ENCODE data around the gene ADAR.

Gene ADAR

GRCh38 chr1:154572468-154573167 is 35.4 kb downstream of the ADAR start:
- FAIRE-seq (no peak), DNase-seq (ENCODE audit: insufficient read length, low spot score) (no peak)
- no peak for TF ChIP-seq POLR2A (IDR thresholded peaks at IDR 0.05; ENCODE audit: low read depth, low read length)

- no peak for DNase-seq (ENCODE audit: insufficient read length, low spot score)
- TF ChIP-seq POLR2A (IDR thresholded peaks at IDR 0.05; ENCODE audit: low read depth, low read length): no peak
- no peak for FAIRE-seq
Measured at GRCh38 chr1:154571964-154572288, 36.1 kb downstream of the ADAR start.

GRCh38 chr1:154571244-154571963 is 36.6 kb downstream of the ADAR start:
- FAIRE-seq (no peak), DNase-seq (ENCODE audit: insufficient read length, low spot score) (no peak)
- TF ChIP-seq POLR2A (IDR thresholded peaks at IDR 0.05; ENCODE audit: low read depth, low read length): no peak

- DNase-seq (ENCODE audit: insufficient read length, low spot score) (no peak), FAIRE-seq (no peak)
- TF ChIP-seq POLR2A (IDR thresholded peaks at IDR 0.05; ENCODE audit: low read depth, low read length): no peak
Measured at GRCh38 chr1:154568157-154568815, 39.7 kb downstream of the ADAR start.

- peak; percentile 74 for DNase-seq (ENCODE audit: insufficient read length, low spot score)
- TF ChIP-seq POLR2A (IDR thresholded peaks at IDR 0.05; ENCODE audit: low read depth, low read length): no peak
- no peak for FAIRE-seq
Measured at GRCh38 chr1:154567386-154568156, 40.4 kb downstream of the ADAR start, which contains the start of gene CHRNB2. Gene CHRNB2, plus strand, starts transcription at chr1:154567778. Its CDS starts 267 bp downstream, at chr1:154568045.

- no peak for TF ChIP-seq POLR2A (IDR thresholded peaks at IDR 0.05; ENCODE audit: low read depth, low read length)
- DNase-seq (ENCODE audit: insufficient read length, low spot score): no peak
- no peak for FAIRE-seq
Measured at GRCh38 chr1:154565876-154566275, 42.1 kb downstream of the ADAR start.

GRCh38 chr1:154559466-154560044 is 48.4 kb downstream of the ADAR start:
- peak; percentile 62 for FAIRE-seq

GRCh38 chr1:154558720-154559465 is 49.1 kb downstream of the ADAR start:
- no peak for FAIRE-seq
- TF ChIP-seq POLR2A (IDR thresholded peaks at IDR 0.05; ENCODE audit: low read depth, low read length): peak; percentile 61; the same call in 1 of the 2 replicates
- DNase-seq (ENCODE audit: insufficient read length, low spot score): peak; percentile 95

More at GRCh38 chr1:154559466-154560044, 48.4 kb downstream of the ADAR start:
- TF ChIP-seq POLR2A (IDR thresholded peaks at IDR 0.05; ENCODE audit: low read depth, low read length): no peak
- DNase-seq (ENCODE audit: insufficient read length, low spot score): peak; percentile 91

- TF ChIP-seq POLR2A (IDR thresholded peaks at IDR 0.05; ENCODE audit: low read depth, low read length): no peak
- no peak for FAIRE-seq
- no peak for DNase-seq (ENCODE audit: insufficient read length, low spot score)
Measured at GRCh38 chr1:154557939-154558719, 49.9 kb downstream of the ADAR start, which contains the start of gene UBE2Q1. Gene UBE2Q1, minus strand, starts transcription at chr1:154558662. Its CDS starts 109 bp downstream, at chr1:154558553.

GRCh38 chr1:154557248-154557938 is 50.6 kb downstream of the ADAR start:
- FAIRE-seq (no peak), DNase-seq (ENCODE audit: insufficient read length, low spot score) (no peak)
- no peak for TF ChIP-seq POLR2A (IDR thresholded peaks at IDR 0.05; ENCODE audit: low read depth, low read length)

- FAIRE-seq (no peak), DNase-seq (ENCODE audit: insufficient read length, low spot score) (no peak)
- no peak for TF ChIP-seq POLR2A (IDR thresholded peaks at IDR 0.05; ENCODE audit: low read depth, low read length)
Measured at GRCh38 chr1:154556422-154556821, 51.6 kb downstream of the ADAR start.

All from H54 (cell line).